ENCODE results near the gene TLE5.
"Not testable (repeated sequence)": the region's sequence is repeated elsewhere in the genome, so short reads cannot be mapped to it uniquely, and the experiment has no call there.

TLE5 gene

GRCh38 chr19:3061182-3062161 lies 823 bp downstream of the TLE5 start:
- DNase-seq (ENCODE audit: low spot score): peak; percentile 55

DNA sequence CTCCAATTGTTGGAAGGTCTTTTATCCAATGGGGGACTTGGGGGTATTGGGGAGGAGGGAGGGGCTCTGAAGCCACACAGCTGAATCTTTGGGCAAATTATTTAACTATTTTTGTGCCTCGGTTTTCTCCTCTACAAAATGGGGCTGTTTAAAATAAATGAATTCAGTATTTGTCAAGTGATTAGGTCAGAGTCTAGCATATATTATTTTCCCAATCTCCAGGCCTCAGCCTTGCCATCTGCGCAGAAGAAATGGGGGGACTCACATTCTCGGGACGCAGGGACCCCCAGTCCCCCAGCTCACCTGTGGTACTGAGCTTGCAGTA lies 1.5 kb downstream of the TLE5 start:
- DNase-seq (ENCODE audit: low spot score): no peak

DNA sequence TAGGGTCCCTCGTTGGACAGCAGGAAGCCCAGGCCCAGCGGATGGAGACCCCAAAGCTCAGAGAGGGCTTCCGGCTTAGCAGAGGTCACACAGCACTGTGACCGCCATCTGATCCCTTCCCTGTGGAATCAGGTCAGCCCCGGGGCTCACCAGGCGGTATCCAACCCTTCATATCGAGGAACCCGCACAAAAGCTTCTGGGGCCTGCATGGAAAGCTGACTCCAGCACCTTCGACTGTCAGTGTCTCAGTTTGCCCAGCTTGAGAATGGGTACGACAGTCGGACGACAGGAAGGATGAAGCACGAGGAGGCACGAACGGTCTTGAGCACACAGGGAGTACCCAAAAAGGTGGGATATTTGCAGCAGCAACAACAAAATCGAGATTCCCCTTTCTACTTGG lies 2.6 kb downstream of the TLE5 start:
- DNase-seq (ENCODE audit: low spot score): no peak

DNA sequence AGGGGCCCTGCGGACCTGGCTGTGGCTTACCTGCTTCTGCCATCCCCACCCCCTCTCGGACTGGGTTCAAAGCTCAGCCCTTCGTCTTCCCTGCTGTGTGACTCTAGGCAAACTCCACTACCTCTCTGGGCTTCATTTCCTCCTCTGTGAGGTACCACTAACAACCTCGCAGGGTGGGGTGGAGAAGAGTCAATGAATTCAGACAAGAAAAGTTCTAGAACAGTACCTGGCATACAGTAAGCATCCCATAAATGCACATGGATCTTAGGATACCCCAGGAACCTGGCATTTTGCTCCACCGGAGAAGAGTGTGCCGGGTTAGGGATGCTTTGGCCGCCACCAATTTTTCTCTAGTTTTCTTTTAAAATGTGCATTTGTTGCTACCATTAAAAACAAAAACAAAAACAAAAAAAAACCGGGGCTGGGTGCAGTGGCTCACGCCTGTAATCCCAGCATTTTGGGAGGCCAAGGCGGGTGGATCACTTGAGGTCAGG lies 3.4 kb downstream of the TLE5 start:
- DNase-seq (ENCODE audit: low spot score): no peak

- DNase-seq (ENCODE audit: low spot score): no peak
These were observed 4.1 kb downstream of the TLE5 start for GRCh38 chr19:3058009-3058820.

- peak; percentile 65 for DNase-seq (ENCODE audit: low spot score)
These were observed 5.0 kb downstream of the TLE5 start for GRCh38 chr19:3057275-3057714.

GRCh38 chr19:3056417-3057088 lies 5.7 kb downstream of the TLE5 start:
- no peak for DNase-seq (ENCODE audit: low spot score)

GRCh38 chr19:3055741-3056416 lies 6.4 kb downstream of the TLE5 start:
- DNase-seq (ENCODE audit: low spot score): no peak

DNA sequence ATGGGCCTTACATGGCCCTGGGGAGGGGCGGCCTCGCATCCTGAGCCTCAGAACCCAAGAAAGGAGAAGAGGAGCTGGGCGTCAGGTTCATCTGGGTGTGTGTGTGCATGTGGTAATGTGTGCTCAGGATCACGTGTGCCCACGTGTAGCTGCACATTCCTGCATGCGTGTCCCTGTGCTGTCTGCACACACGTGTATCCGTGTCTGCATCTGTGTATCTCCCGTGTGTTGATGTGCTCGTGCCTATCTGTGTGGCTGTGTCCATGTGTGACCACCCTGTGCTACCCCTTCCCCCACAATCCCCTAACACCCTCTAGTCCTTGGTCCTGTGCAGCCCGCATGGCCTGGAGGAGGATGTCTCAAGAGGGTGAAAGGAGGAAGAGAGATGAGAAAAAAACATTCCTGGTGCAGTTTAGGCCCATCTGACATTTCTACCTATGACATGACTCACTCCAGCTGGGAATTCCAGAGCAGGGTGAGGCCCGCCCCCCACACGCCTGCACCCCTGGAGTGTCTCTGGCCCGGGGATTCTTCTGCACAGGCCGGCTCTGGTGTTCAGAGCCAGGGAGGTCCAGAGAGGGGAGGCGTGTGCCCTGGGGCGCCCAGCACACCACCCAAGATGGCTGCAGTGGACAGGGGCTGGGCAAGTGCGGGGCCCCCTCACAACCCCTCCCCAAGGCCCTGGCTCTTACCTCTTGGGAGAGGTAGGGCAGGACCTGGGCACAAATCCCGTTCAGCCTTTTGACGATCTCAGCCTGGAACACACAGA lies 7.1 kb downstream of the TLE5 start:
- DNase-seq (ENCODE audit: low spot score): peak; percentile 39

DNA sequence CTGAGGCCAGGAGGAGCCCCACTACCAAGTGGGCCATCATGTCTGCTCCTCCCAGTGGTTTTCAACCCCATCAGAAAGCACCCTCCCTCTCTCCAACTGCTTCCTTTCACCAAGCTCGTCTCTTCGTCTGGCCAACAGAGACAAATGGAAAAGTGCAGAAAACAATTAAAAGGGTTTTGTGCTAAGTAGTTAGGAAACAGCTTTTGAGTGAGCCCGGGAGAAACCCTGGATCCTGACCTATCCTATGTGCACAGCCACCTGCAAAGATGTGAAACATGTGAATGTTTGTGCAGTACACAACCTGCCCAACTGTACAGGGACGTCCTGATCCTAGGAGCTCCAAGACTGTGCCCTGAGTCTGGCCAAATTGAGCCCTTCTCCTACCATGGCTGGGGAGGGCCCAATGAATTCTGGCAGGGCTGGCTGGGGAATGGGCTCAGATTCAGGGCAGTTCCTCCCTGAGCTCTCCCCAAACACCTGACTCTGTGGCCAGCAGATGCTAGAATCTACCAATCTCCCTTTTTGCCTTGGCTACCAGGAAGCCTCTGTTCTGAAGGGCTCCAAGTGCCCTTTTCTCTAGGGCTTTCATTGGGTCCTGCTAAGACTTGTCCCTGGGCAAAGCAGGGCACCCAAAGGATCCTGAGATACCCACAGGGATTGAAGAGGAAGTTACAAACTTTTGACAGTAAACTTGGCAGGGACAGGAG lies 7.9 kb downstream of the TLE5 start:
- no peak for DNase-seq (ENCODE audit: low spot score)

- DNase-seq (ENCODE audit: low spot score): no peak
These were observed 8.5 kb downstream of the TLE5 start for GRCh38 chr19:3053780-3054179.

DNA sequence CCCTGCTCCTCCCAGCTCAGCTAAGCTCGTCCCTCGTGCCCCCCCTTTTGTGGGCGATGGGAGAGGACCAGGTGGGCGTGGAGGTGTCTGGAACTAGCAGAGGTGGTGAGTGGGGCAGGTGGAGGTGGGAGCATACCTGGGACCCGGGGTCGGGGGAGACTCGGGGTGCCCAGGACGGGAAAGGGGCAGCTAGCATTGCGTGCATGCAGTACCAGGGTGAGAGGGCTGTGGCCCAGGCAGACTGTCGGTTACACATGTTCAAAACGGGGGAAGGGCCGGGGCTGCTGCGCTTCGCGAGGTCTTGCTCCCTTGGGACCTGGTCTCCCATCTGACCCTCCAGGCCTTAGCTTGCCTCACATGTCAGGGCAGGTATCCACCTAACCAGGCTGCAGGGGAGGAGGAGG lies 9.1 kb downstream of the TLE5 start:
- DNase-seq (ENCODE audit: low spot score): no peak

GRCh38 chr19:3050016-3050415 lies 12.3 kb downstream of the TLE5 start:
- not testable (repeated sequence) for DNase-seq (ENCODE audit: low spot score)

DNA sequence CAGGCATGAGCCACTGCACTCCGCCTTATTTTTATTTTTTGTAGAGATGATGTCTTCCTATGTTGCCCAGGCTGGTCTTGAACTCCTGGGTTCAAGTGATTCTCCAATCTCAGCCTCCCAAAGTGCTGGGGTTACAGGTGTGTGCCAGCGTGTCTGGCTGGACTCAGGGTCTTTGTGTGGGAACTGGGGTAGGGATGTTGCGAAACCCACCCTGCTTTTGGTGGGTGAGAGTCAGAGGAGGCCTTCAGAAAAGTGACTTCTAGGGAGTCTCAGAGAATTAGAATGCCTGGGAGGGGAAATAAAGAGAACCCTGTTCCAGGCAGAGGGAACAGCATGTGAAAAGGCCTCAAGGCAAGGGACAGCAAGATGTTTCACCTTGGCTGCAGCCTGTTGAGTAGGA lies 13.2 kb downstream of the TLE5 start:
- DNase-seq (ENCODE audit: low spot score): no peak

DNA sequence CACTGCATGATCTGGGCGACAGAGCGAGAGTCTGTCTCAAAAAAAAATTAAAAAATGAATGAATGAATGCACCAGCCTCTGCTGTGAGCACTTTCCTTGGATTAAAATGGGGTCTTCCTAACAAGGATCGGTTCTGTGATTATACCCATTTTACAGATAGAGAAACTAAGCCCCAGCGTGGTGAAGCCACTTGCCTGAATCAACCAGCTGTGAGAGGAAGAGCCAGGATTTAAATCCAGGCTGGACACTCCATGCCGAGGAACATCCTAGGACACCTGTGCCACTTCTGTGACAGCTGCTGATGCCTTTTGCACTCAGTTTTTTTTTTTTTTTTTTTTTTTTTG lies 14.1 kb downstream of the TLE5 start:
- DNase-seq (ENCODE audit: low spot score): no peak

GRCh38 chr19:3047496-3048189 lies 14.7 kb downstream of the TLE5 start:
- no peak for DNase-seq (ENCODE audit: low spot score)

GRCh38 chr19:3046698-3047495 lies 15.4 kb downstream of the TLE5 start:
- DNase-seq (ENCODE audit: low spot score): no peak

DNA sequence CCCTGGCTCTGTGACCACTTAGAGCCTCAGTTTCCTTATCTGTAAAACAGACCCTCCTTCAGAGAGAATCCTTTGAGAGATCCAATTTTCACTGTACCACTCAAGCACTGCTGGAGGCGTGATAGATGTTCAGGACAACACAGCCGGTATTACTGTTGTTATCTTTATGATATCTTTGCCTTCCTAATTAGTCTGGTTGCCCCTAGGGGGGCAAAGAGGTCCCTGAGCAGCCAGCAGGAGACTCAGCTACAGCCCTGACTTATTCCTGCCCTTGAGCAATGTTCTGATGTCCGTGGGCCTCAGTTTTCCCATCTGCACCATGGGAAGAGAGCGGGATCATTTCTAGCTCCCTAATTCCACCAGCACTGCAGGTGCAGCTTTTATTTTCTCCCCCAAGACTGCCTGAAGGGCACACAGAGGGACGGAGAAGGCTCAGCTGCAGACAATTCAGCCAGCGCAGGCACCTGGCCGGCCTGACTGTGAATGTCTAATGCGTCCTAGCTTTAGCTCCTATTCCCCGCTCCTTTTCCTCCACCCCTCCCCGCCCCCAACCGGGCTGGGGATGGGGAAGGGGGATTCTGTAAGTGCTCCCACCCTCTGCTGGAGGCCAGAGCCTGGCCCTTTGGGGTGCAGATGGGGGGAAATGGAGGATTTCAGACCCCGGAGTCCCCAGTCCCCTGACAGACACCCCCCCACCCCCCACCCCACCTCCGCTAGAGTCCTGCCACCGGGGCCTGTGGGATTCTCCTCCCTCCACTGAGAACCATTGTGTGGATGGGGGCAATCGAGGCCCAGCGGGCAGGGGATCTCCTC lies 16.2 kb downstream of the TLE5 start:
- DNase-seq (ENCODE audit: low spot score): no peak
